Colonic mucosa (tissue), 4 donors: ENCODE results near the gene SLC1A3. TPM values are rescaled to one million over a fixed set of nuclear protein-coding genes. Genes with fewer than 3 reads are reported as not detected.
A peak's percentile ranks its signal among the peaks of the same experiment; 100 is the strongest.

Experiments used
- DNase-seq: peaks from one replicate; pipeline ENCODE4 v3.0.0-alpha.2; 2020
- H3K27ac ChIP-seq: fragments of 200-600 bp; one replicate; pipeline ENCODE4 v1.8.0; 2021
- H3K27me3 ChIP-seq: fragments of 200-600 bp; one replicate; pipeline ENCODE4 v1.8.0; 2021
- H3K36me3 ChIP-seq: fragments of 200-600 bp; one replicate; pipeline ENCODE4 v1.8.0; 2021
- H3K4me1 ChIP-seq: fragments of 200-600 bp; one replicate; pipeline ENCODE4 v1.8.0; 2021; ENCODE audit warnings: mild to moderate bottlenecking
- H3K4me3 ChIP-seq: fragments of 200-600 bp; one replicate; pipeline ENCODE4 v1.8.0; 2021
- H3K9ac ChIP-seq, 2 donors: one replicate each; pipeline ENCODE4 v1.7.0; 2013; ENCODE audit warnings: control low read depth in 2 of 2, low read depth in 2 of 2, low read length in 2 of 2
- H3K9me3 ChIP-seq: fragments of 200-600 bp; one replicate; pipeline ENCODE4 v1.8.0; 2021
- intact Hi-C: fragments of 100-400 bp; cut with DNase I; formaldehyde crosslinking; loops from one replicate; pipeline ENCODE4 v1.14.1; 2022
- total RNA-seq, 2 donors: library from RNA; stranded (reverse); fragmentation: NEBNext Ultra II Directional in 1 of 2; extraction: Animal tissue kit (Norgen Biotek cat#: 25700) in 1 of 2; gene quantifications; one replicate each; pipeline ENCODE4 v1.2.1, GENCODE V29; 2021
- TF ChIP-seq, protein P1 (sequence below): fragments of 200-600 bp; IDR thresholded peaks from one replicate; pipeline ENCODE4 v1.8.0; 2022; ENCODE audit warnings: antibody characterized with exemption, mild to moderate bottlenecking
- donor health status: healthy.
- donor health status: DM: no; HTN: no; CAD: no.
- donor health status: DM: no; HTN: no; CAD: no.

The SLC1A3 gene
- total RNA-seq, 2 donors from 2014 or later: 0.50 to 1.9 TPM

GRCh38 chr5:36654564-36654963 lies 48.2 kb downstream of the SLC1A3 start:
- no peak overlapping the region for H3K27ac ChIP-seq
- intact Hi-C loops: no loop called here
- no peaks in the 10 kb centered on the region for H3K27me3 ChIP-seq
- no peaks in the 10 kb centered on the region for H3K9me3 ChIP-seq
- no peak for DNase-seq
- no peaks in the 10 kb centered on the region for H3K36me3 ChIP-seq
- no peaks in the 10 kb centered on the region for H3K4me1 ChIP-seq
- no peak overlapping the region for H3K9ac ChIP-seq
- TF ChIP-seq, protein P1, sequence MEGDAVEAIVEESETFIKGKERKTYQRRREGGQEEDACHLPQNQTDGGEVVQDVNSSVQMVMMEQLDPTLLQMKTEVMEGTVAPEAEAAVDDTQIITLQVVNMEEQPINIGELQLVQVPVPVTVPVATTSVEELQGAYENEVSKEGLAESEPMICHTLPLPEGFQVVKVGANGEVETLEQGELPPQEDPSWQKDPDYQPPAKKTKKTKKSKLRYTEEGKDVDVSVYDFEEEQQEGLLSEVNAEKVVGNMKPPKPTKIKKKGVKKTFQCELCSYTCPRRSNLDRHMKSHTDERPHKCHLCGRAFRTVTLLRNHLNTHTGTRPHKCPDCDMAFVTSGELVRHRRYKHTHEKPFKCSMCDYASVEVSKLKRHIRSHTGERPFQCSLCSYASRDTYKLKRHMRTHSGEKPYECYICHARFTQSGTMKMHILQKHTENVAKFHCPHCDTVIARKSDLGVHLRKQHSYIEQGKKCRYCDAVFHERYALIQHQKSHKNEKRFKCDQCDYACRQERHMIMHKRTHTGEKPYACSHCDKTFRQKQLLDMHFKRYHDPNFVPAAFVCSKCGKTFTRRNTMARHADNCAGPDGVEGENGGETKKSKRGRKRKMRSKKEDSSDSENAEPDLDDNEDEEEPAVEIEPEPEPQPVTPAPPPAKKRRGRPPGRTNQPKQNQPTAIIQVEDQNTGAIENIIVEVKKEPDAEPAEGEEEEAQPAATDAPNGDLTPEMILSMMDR: no peak
- H3K4me3 ChIP-seq: no peak overlapping the region

- Histone ChIP-seq H3K9me3 (no peaks in the 10 kb centered on the region), H3K27me3 (no peaks in the 10 kb centered on the region), H3K4me1 (no peaks in the 10 kb centered on the region), H3K36me3 (no peaks in the 10 kb centered on the region), H3K9ac (no peak overlapping the region), H3K4me3 (no peak overlapping the region), H3K27ac (no peak overlapping the region)
- DNase-seq: no peak
- TF ChIP-seq, protein P1: no peak
- intact Hi-C loops: no loop called here
These were observed 48.8 kb downstream of the SLC1A3 start for GRCh38 chr5:36655161-36655560.

GRCh38 chr5:36656556-36656955 lies 50.1 kb downstream of the SLC1A3 start:
- Histone ChIP-seq H3K36me3 (no peaks in the 10 kb centered on the region), H3K9ac (no peak overlapping the region), H3K27me3 (no peaks in the 10 kb centered on the region), H3K27ac (no peak overlapping the region), H3K4me3 (no peak overlapping the region), H3K9me3 (no peaks in the 10 kb centered on the region), H3K4me1 (no peaks in the 10 kb centered on the region)
- intact Hi-C loops: no loop called here
- TF ChIP-seq, protein P1: no peak
- no peak for DNase-seq

GRCh38 chr5:36657563-36657995 lies 51.2 kb downstream of the SLC1A3 start:
- peak; percentile 33 for DNase-seq
- Histone ChIP-seq H3K36me3 (no peaks in the 10 kb centered on the region), H3K4me1 (no peaks in the 10 kb centered on the region), H3K9ac (no peak overlapping the region), H3K27ac (no peak overlapping the region), H3K9me3 (no peaks in the 10 kb centered on the region), H3K4me3 (no peak overlapping the region), H3K27me3 (no peaks in the 10 kb centered on the region)
- intact Hi-C loops: no loop called here
- TF ChIP-seq, protein P1: no peak

- DNase-seq: no peak
- Histone ChIP-seq H3K4me3 (no peak overlapping the region), H3K9ac (no peak overlapping the region), H3K36me3 (no peaks in the 10 kb centered on the region), H3K27ac (no peak overlapping the region), H3K9me3 (no peaks in the 10 kb centered on the region), H3K27me3 (no peaks in the 10 kb centered on the region), H3K4me1 (no peaks in the 10 kb centered on the region)
- intact Hi-C loops: no loop called here
- TF ChIP-seq, protein P1: no peak
These were observed 51.8 kb downstream of the SLC1A3 start for GRCh38 chr5:36658038-36658756.
